Keratinocyte (primary cell): Measurements from ENCODE around the gene RABL6. TPM values are rescaled to one million over a fixed set of nuclear protein-coding genes. Genes with fewer than 3 reads are reported as not detected.

ENCODE experiments used
- DNase-seq: peaks from one replicate; pipeline ENCODE4 v3.0.0-alpha.2; 2011; ENCODE audit warnings: low read depth, missing footprints, low spot score
- FAIRE-seq: peaks from 2 replicates; lab custom pipeline; 2011; peaks lifted over from hg19 to GRCh38; lab: Jason Lieb, UNC
- H2AFZ ChIP-seq: 2 replicates; pipeline ENCODE4 v1.6.0; 2012; ENCODE audit warnings: low read length, control low read depth, inconsistent platforms; ENCODE audit not compliant: control insufficient read depth
- H3K27ac ChIP-seq: 2 replicates; pipeline ENCODE4 v1.5.1; 2011; ENCODE audit warnings: low read length; ENCODE audit not compliant: control insufficient read depth, insufficient read depth
- H3K27me3 ChIP-seq: 3 replicates; pipeline ENCODE4 v1.6.0; 2011; ENCODE audit warnings: low read length; ENCODE audit not compliant: control insufficient read depth, insufficient read depth; ENCODE audit errors: extremely low read depth
- H3K36me3 ChIP-seq, 2 experiments: 2 replicates in 1 of 2; 3 replicates in 1 of 2; pipeline ENCODE4 v1.5.1; 2011; ENCODE audit warnings: low read length in 2 of 2, mild to moderate bottlenecking in 1 of 2; ENCODE audit not compliant: control insufficient read depth in 2 of 2, insufficient read depth in 2 of 2; ENCODE audit errors: extremely low read depth in 1 of 2
- H3K4me1 ChIP-seq: 3 replicates; pipeline ENCODE4 v1.5.1; 2011; ENCODE audit warnings: low read length; ENCODE audit not compliant: control insufficient read depth, insufficient read depth; ENCODE audit errors: extremely low read depth
- H3K4me2 ChIP-seq: 3 replicates; pipeline ENCODE4 v1.6.0; 2011; ENCODE audit warnings: low read depth, low read length; ENCODE audit not compliant: control insufficient read depth, insufficient read depth; ENCODE audit errors: extremely low read depth
- H3K4me3 ChIP-seq, 3 experiments: fragments of 200-600 bp in 1 of 3; sonication (generic) in 1 of 3; 2 replicates in 2 of 3; 3 replicates in 1 of 3; pipeline ENCODE4 v1.5.1; 2011 to 2016; ENCODE audit warnings: low read length in 3 of 3, mild to moderate bottlenecking in 3 of 3, control low read depth in 2 of 3, inconsistent platforms in 1 of 3, low read depth in 1 of 3, mixed read lengths in 1 of 3, mixed run types in 1 of 3, moderate library complexity in 1 of 3; ENCODE audit not compliant: control insufficient read depth in 2 of 3, insufficient read depth in 2 of 3; ENCODE audit errors: extremely low read depth in 1 of 3
- H3K79me2 ChIP-seq: 2 replicates; pipeline ENCODE4 v1.6.0; 2012; ENCODE audit warnings: low read length; ENCODE audit not compliant: control insufficient read depth, insufficient read depth
- H3K9ac ChIP-seq: 3 replicates; pipeline ENCODE4 v1.6.0; 2011; ENCODE audit warnings: low read length; ENCODE audit not compliant: control insufficient read depth, insufficient read depth; ENCODE audit errors: extremely low read depth
- H3K9me1 ChIP-seq: 3 replicates; pipeline ENCODE4 v1.6.0; 2011; ENCODE audit warnings: low read length; ENCODE audit not compliant: control insufficient read depth, insufficient read depth; ENCODE audit errors: extremely low read depth
- H3K9me3 ChIP-seq: 2 replicates; pipeline ENCODE4 v1.5.1; 2012; ENCODE audit warnings: low read depth, low read length; ENCODE audit not compliant: control insufficient read depth
- H4K20me1 ChIP-seq: 3 replicates; pipeline ENCODE4 v1.6.0; 2011; ENCODE audit warnings: low read length; ENCODE audit not compliant: control insufficient read depth, insufficient read depth; ENCODE audit errors: extremely low read depth
- CTCF ChIP-seq, 3 experiments: IDR thresholded peaks in 1 of 3; conservative IDR thresholded peaks in 1 of 3; optimal IDR thresholded peaks in 1 of 3; 2 replicates in 2 of 3; 3 replicates in 1 of 3; pipeline versions ENCODE3 to v1.5.1; 2011; ENCODE audit warnings: low read length in 3 of 3, mild to moderate bottlenecking in 3 of 3, moderate library complexity in 2 of 3, control low read depth in 1 of 3, inconsistent platforms in 1 of 3; ENCODE audit not compliant: insufficient read depth in 2 of 3; ENCODE audit errors: extremely low read depth in 1 of 3
- EZH2 ChIP-seq: IDR thresholded peaks from one replicate; pipeline ENCODE4 v1.6.1; 2012; ENCODE audit warnings: inconsistent platforms, mild to moderate bottlenecking, low read length, moderate library complexity
- dilution Hi-C: fragments of 300-500 bp; cut with MboI; formaldehyde crosslinking; loops from one replicate; pipeline ENCODE4 v1.7.0; 2020; ENCODE audit warnings: low sequenced_read_pairs; ENCODE audit not compliant: extremely low pct_ligation_motif_present
- polyA plus RNA-seq, 5 experiments: library from polyadenylated mRNA; depleted of rRNA in 3 of 5; stranded (reverse) in 3 of 5; stranded (forward) in 1 of 5; unstranded in 1 of 5; fragments of >200 nt; gene quantifications; 1 replicate in 1 of 5; 2 replicates in 3 of 5; 3 replicates in 1 of 5; pipeline versions ENCODE4 v1.2.1 to v1.2.3, GENCODE V29; 2011 to 2012; ENCODE audit warnings: missing spikeins in 2 of 5, low read depth in 1 of 5, low replicate concordance in 1 of 5

The RABL6 gene
- polyA plus RNA-seq, 1 donor (not counting 4 experiments of a cell fraction or from before 2014, with no cell fraction given), result 46.3 TPM

DNA sequence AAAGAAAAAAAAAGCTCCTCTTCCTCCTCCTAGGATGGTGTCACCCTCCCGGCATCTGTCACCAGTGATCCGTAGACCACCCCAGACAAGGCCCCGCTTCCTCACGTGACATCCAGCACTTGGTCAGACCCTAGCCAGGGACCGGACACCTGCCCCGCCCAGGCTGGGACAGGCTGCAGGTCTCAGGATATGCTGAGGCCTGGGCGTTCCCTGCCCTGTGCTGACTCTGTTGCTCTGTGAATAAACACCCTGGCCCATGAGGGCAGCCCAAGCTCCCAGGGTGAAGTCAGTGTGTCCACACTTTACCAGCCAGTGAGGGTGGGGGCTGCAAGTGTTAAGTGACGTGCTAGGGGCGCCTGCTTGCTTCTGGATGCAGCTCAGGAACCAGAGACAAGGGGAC is 52.8 kb downstream of the RABL6 start:
- Histone ChIP-seq H3K79me2 (peaks cover 15% of the 10 kb centered on the region), H2AFZ (no peak overlapping the region), H3K9me1 (no peaks in the 10 kb centered on the region), H3K9ac (no peak overlapping the region), H4K20me1 (peaks cover 8% of the 10 kb centered on the region), H3K36me3 (peaks cover 22% of the 10 kb centered on the region in 2 experiments), H3K27ac (no peak overlapping the region), H3K4me3 (no peak overlapping the region), H3K4me2 (no peak overlapping the region), H3K27me3 (no peaks in the 10 kb centered on the region), H3K4me1 (peaks cover 5% of the 10 kb centered on the region), H3K9me3 (no peaks in the 10 kb centered on the region)
- DNase-seq (no peak), FAIRE-seq (no peak)
- dilution Hi-C loops, result no loop called here
- no peak for TF ChIP-seq CTCF (optimal IDR thresholded peaks at IDR 0.05 in 1 of 3, IDR thresholded peaks at IDR 0.05 in 1 of 3, conservative IDR thresholded peaks at IDR 0.05 in 1 of 3; ENCODE audit: extremely low read depth in 1 of 3, insufficient read depth in 2 of 3, low read length in 3 of 3)
- TF ChIP-seq EZH2, result no peak

GRCh38 chr9:136860933-136861873 is 53.5 kb downstream of the RABL6 start:
- Histone ChIP-seq H3K9me1 (no peaks in the 10 kb centered on the region), H3K4me1 (peaks cover 5% of the 10 kb centered on the region), H3K27ac (no peak overlapping the region), H3K36me3 (peaks cover 22% of the 10 kb centered on the region in 2 experiments), H3K4me3 (no peak overlapping the region), H3K9ac (no peak overlapping the region), H3K4me2 (no peak overlapping the region), H3K79me2 (peaks cover 21% of the 10 kb centered on the region), H4K20me1 (peaks cover 8% of the 10 kb centered on the region), H3K27me3 (no peaks in the 10 kb centered on the region), H2AFZ (no peak overlapping the region), H3K9me3 (no peaks in the 10 kb centered on the region)
- dilution Hi-C loops, result no loop called here
- FAIRE-seq, result no peak
- TF ChIP-seq EZH2 (no peak), CTCF (optimal IDR thresholded peaks at IDR 0.05 in 1 of 3, IDR thresholded peaks at IDR 0.05 in 1 of 3, conservative IDR thresholded peaks at IDR 0.05 in 1 of 3; ENCODE audit: extremely low read depth in 1 of 3, insufficient read depth in 2 of 3, low read length in 3 of 3) (no peak)
- DNase-seq, result no peak
